Pons (tissue), 1 donor: Measurements from ENCODE around the gene PTPRM.

Source experiments
- DNase-seq: peaks from one replicate; pipeline ENCODE4 v3.0.0-alpha.2; 2016; ENCODE audit warnings: low spot score

PTPRM gene

DNA sequence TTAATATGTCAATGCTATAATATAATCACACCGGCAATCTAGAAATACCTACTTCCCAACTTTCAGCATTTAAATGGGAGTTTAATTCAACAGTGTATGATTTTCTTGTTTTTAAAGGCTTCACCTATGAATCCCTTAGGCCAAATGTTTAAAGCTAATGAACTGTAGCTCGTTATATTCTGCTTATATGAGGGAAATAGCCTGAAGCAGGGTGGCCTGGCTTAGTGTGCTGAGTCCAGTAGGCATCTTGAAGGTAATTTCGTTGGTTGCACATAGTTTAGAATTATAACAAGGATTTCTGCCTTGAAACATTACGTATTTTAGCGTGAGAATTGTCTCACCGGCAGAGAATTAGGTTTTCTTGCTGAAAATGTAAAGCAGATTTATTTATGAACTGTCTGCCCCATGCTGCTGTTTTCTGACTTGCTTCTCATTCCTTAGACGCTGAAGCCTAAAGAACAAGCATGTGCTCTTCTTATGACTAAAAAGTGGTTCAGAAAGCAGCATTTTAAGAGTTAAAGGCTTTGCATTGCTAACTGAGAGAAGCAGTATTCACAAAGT lies 608.5 kb downstream of the PTPRM start:
- no peak for DNase-seq

DNA sequence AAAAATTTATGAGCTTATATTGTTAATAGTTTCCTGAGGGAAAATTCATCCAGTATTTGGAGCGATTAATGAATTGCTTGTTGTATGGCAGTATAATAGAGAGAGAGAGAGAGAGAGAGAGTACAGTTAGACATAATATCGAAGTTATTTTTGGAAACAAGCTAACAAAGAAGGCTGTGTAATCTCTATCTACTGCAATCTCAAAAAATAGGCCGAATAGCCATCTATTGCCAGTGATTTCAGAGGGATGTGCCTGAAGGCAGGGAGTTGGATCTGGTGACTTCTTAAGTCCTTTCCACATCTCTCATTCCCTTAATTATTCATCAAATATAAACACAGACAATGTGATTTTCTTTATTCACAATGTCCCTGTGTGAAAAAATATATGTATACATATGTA lies 609.0 kb downstream of the PTPRM start:
- peak; percentile 59 for DNase-seq

DNA sequence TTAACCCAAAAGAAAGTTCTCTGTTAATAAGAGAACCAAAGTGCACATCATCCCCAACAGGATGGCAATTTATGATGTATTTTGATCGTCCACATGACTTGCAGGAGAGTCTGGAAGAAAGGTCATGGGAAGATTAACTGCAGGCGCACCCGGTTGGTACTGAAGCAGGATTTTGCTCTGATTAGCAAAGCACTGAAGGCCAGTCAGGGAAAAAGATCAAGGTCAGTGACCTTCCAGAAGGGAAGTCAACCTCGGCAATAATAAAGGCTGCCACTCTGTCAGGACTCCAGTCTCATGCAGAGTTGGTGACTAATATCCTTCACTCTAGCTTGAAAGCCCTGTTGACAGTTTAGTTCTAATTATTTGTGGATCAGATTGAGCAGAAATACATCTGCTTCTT lies 609.4 kb downstream of the PTPRM start:
- peak; percentile 5 for DNase-seq

DNA sequence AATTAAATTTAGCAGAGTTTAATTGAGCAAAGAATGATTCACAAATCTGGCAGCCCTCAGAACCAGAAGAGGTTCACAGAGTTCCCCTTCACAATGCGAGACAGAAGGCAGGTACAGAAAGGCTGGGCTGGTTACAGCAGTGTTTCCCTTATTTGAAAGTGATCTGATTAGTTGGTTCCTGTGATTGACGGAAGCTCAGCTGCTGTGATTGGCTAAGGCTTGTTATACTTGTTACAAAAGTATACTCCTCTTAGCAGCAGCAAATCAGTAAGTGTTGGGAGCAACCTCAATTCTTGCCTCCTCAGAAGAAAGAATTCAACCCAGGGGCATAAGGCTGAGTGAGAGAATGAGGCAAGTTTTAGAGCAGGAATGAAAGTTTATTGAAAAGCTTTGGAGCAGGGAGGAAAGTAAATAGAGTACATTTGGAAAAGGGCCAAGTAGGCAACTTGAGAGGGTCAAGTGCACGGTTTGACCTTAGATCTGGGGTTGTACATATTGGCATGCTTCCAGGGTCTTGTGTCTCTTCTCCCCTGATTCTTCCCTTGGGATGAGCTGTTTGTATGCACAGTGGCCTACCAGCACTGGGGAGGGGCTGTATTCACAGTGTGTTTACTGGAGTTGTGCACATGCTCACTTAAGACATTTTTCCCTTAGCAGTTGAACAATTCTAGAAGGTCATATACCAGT lies 610.4 kb downstream of the PTPRM start:
- DNase-seq = peak; percentile 22

DNA sequence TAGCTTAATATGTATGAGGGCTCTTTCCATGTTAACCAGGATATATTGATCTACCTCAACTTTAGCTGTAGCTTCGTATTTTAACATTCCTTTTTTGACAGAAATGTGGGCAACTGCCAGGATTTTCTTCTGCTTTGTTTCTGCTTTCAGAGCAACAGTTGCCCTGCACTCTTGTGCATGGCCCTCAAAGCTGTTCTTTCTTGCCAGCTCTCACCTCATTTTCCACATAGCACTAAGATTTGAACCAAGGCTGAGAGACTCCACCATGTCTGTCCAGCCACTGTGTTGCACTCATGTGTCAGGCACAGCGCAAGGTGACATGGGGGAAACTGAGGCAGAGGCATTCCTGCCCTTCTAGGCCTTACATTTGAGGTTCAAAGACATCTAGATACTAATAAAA lies 619.3 kb downstream of the PTPRM start:
- no peak for DNase-seq

DNA sequence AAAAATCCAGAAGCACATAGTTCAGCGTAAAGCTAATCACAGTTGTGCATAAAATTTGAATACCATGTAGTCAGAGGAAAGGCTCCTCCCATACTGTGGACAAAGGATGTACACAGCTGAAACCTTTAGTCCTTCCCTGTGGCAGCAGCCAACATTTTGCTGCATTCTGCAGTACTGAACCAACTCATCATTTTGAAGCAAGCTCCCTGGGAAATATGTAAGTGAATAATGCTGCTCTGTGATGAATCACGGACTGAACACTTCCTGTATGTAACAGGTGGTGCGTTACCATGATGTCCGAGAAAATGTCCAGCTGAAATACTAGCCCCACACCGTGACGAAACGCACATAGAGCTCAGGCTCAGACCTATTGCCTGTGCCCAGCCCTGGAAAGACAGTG lies 621.1 kb downstream of the PTPRM start:
- no peak for DNase-seq

DNA sequence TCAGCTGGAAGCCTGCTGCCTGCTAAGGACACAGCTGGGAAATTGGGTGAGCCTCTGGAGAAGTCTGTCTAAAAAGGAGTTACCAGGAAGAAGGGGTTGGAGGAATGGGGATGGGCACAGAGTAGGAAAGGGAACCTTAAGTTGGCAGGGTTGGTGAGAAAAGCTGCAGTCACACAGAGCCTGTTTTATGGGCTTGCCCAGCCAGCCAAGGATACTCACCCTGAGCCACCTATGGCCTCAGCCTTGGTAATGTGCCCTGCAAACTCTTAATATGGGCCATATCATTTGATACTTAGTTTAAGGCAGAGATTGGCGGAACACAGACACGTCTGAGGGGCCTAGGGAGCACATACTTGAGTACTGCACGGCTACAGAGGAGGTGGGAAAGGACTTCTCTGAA lies 623.9 kb downstream of the PTPRM start:
- no peak for DNase-seq

DNA sequence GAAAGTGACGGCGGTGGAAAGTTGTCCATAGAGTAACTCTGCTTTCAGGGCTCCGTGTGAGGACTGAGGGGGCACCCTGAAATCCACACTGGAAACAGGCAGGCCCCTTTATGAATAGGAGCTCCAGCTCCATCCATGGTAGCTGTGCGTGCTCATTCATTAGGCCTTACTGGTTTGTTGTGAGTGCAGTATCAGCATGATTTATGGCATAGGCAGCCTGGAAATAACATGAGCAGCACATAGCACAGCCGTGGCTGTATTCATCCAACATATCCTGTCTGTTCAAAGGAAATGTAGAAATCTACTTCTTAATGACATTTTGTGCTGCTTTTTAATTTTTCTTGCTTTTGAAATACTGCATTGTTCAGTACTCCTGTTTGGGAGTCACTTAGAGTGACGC lies 627.3 kb downstream of the PTPRM start:
- no peak for DNase-seq

- no peak for DNase-seq
Measured at GRCh38 chr18:8196238-8196637, 629.1 kb downstream of the PTPRM start.

DNA sequence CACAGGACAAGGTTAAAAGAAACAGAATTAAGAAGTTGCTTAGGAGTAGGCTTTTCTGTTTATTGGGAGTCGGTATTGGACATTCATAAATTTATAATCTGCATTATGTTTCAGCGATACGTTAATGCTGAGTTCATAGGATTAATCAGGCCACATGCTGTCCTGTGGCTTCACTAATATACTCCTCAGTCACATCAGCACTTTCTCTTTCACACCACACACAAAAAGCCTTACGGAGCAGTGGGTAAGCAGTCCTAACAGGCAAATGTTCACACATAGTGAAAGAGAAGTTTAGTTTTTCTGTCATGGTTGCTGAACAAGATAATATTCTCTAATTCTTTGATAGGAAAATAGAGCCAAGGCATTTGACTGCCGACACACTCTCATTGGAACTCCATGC lies 630.4 kb downstream of the PTPRM start:
- DNase-seq = no peak

GRCh38 chr18:8207996-8208395 lies 640.9 kb downstream of the PTPRM start:
- no peak for DNase-seq

DNA sequence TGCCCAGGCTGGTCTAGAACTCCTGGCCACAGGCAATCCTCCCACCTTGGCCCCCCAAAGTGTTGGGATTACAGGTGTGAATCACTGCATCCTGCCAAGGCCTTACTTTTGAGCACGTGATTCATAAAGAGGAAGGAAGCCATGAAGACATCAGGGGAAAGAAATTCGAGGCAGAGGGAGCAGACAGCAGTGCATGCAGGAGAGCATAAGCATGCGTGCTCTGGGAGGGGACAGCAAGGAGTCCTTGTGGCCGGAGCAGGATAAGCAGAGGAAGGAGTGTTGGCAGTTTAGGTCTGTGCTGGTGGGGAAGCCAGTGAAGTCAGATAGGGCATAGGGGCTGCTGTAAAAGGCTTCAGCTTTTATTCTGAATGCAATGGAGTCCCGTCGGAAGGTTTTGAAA lies 641.6 kb downstream of the PTPRM start:
- no peak for DNase-seq

DNA sequence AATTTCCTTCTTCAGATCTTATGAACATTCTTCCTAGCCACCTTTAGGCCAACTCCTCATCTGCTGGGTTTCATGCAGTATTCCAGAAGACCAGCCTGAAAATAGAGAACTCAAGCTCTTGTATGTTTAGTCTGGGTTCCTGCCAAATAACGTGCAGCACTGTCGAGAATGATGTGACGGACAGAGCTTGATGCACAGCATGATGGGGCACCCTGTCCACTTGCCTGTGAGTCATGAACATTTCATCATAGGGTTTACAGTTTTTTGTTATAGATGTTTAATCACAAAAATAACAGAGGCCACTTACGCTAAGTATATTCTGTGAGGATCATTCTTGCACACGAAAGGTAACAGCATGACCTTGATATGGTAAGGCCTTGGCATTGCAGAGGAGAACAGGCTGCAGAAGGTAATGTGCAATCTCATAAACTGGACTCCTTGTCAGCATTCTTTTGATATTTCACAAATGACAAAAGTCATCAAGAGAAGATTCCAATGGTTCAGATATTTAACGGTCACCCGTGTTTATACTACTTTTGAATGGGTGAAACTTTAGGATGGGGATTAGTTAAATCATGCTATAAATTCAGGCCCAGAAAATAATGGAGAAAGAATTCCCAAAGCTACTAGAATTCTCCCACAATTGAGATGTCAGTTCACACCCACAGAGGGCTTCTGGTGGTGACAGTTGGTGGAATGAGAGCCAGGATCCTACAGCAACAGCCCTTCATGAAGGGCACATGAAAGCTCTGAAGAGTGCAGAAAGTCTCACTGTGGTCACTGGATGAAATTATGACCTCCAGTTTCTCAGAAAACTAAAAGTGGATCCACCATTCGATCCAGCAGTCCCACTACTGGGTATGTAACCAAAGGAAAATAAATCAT lies 646.0 kb downstream of the PTPRM start:
- DNase-seq = no peak

DNA sequence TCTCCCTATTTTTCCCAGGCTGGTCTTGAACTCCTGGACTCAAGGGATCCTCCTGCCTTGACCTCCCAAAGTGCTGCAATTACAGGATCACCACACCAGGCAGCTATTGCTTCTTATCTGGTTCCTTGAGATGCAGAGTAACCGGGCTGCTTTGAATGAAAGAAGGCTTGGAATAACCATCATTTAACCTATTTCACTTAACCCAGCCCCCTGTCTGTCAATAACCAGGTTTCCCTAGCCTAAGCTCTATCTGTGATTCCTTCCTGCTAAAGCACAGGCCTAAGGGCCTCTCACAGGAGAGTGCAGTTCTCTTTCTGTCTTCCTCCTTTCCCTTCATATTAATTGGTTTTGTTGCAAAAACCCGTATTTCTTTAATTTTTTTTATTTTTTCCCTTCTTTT lies 648.6 kb downstream of the PTPRM start:
- no peak for DNase-seq

- no peak for DNase-seq
Measured at GRCh38 chr18:8217051-8217564, 650.0 kb downstream of the PTPRM start.

DNA sequence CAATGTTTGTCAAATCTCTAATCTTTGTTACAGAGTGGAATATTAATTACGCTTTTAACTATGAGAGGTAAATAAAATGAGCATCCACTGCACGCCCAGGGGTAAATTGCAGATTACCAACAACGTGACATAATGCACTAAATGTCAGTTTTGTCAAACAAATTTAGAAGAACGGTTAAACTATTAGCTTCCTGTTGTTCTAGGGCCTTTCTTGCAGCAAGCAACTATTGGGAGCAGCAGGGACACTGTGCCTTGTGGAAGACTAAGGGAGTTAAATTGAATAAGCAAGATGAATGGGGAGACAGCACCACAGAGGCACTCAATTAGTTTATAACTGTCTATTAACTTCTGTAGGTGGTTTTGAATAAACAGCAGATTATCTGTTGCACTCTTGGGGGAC lies 651.1 kb downstream of the PTPRM start:
- no peak for DNase-seq

GRCh38 chr18:8221452-8221851 lies 654.3 kb downstream of the PTPRM start:
- no peak for DNase-seq

GRCh38 chr18:8224576-8224975 lies 657.5 kb downstream of the PTPRM start:
- no peak for DNase-seq

DNA sequence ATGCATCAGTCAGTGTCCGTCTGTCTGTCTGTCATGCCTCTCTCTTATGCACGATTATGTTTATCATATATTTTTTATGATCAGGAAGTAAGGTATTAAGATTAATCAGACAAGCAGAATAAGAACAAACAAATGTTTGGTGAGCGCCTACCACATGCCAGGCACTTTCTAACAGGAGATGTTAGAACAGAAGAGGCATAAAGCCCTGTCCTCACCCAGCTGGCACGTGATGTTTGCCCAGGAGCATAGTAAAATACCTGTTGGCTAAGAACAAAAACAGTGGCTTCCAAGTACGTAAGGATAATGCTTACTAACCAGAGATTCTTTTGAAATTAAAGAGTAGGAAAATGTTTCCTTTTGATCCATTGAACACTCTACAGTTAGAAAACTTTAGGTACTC lies 661.9 kb downstream of the PTPRM start:
- DNase-seq = no peak

DNA sequence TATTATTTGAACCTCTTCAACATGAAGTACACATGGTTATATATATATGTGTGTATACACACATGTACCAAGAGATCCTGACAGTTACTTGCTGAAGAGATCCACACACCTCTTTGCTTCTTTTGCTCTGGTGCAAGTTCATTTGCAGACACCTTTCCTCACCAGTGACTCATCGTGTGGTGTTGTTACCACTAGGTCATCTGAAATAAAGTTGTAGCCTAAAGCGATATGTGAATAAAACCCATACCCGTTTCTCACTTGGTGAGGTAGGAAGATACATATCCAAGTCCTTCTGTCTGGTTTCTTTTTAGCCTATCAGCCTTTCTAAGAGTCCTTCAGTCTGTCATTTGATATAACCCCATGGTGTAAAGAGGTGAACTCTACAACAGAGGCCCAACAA lies 662.7 kb downstream of the PTPRM start:
- no peak for DNase-seq

- no peak for DNase-seq
Measured at GRCh38 chr18:8231316-8231715, 664.2 kb downstream of the PTPRM start.

GRCh38 chr18:8232791-8233190 lies 665.7 kb downstream of the PTPRM start:
- DNase-seq = no peak

GRCh38 chr18:8235894-8236293 lies 668.8 kb downstream of the PTPRM start:
- no peak for DNase-seq
